Astrocyte of the cerebellum (primary cell): ENCODE data around the gene DCC.

Source experiments
- DNase-seq: peaks from one replicate; pipeline ENCODE4 v3.0.0-alpha.2; 2011; ENCODE audit warnings: low read depth
- H3K4me3 ChIP-seq: 2 replicates; pipeline ENCODE4 v1.5.1; 2011; ENCODE audit warnings: mild to moderate bottlenecking, low read depth, low read length, moderate library complexity
- in situ Hi-C: cut with HindIII; loops from 2 replicates; pipeline ENCODE4 v1.10.0; 2017; ENCODE audit warnings: low sequenced_read_pairs
- TF ChIP-seq, protein P1 (sequence below): IDR thresholded peaks from 2 replicates; pipeline ENCODE4 v1.5.1; 2012; ENCODE audit warnings: low read length, low read depth, moderate library complexity, mild to moderate bottlenecking; ENCODE audit errors: missing control alignments

Gene DCC

DNA sequence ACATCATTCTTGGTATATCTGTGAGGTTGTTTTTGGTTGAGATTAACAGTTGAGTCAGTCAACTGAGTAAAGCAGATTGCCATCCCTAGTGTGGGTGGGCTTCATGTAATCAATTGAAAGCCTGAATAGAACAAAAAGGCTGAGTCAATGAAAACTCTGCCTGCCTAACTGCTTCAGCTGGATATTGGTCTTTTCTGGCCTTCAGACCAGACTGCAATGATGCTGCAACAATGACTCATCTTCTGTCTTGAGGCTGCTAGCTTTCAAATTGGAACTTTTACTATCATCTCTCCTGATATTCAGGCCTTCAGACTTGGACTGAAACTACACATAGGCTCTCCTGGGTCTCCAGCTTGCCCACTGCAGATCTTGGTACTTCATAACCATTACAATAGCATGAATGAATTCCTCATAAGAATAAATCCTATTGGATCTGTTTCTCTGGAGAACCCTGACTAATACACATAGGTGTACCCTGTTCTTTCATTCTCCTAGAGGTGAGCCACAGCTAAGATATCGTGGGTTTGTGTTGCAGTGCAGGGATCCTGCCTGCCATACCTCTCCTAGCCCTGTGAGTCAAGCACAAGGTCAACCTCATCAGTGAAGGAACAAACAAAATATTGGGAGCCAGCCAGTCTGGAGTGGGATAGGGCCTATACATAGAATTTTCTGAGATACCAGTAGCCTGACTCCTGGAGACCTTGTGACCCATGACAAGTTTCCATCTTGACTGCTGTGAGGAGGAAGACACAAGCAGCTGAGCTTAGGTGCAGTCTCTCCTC lies 473.8 kb downstream of the DCC start:
- DNase-seq: no peak
- H3K4me3 ChIP-seq: no peak overlapping the region
- in situ Hi-C loops: no loop called here
- TF ChIP-seq, protein P1, sequence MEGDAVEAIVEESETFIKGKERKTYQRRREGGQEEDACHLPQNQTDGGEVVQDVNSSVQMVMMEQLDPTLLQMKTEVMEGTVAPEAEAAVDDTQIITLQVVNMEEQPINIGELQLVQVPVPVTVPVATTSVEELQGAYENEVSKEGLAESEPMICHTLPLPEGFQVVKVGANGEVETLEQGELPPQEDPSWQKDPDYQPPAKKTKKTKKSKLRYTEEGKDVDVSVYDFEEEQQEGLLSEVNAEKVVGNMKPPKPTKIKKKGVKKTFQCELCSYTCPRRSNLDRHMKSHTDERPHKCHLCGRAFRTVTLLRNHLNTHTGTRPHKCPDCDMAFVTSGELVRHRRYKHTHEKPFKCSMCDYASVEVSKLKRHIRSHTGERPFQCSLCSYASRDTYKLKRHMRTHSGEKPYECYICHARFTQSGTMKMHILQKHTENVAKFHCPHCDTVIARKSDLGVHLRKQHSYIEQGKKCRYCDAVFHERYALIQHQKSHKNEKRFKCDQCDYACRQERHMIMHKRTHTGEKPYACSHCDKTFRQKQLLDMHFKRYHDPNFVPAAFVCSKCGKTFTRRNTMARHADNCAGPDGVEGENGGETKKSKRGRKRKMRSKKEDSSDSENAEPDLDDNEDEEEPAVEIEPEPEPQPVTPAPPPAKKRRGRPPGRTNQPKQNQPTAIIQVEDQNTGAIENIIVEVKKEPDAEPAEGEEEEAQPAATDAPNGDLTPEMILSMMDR: no peak

DNA sequence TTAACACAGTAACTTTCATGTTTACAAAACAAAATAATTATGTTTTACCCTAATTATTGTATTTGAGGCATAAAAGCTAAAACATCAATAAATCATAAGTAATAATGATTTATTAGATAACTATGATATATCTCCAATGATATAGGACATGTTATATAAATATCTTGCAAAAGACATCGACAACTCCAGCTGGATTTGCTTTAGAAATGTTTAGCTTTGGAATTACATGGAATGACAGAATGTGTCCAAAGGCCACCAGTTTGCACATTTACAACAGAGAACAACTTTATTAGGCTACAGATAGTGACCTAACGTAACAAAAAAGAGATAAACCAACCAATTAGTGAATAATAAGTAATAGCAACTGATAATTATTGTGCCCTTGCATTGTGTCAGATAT lies 475.7 kb downstream of the DCC start:
- in situ Hi-C loops: no loop called here
- TF ChIP-seq, protein P1: no peak
- H3K4me3 ChIP-seq: no peak overlapping the region
- DNase-seq: no peak

DNA sequence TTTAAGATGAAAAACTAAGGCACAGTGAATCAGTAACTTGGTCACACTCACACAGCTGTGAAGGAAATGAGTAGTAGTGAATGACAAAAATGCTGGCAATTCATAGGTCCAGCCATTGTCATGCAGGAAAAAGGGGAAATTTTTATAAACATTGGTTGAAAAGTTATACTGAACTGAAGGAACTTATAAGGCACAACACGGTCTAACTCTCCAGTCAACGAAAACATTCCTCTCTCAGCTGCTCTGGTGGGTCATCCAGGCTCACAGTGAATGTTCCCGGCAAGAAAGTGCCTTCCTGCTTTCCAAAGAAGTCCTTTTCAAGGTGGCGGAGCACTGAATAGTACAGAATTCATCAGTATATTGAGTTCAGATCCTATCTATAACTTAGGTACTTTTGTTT lies 476.1 kb downstream of the DCC start:
- in situ Hi-C loops: no loop called here
- TF ChIP-seq, protein P1: no peak
- no peak for DNase-seq
- H3K4me3 ChIP-seq: no peak overlapping the region

DNA sequence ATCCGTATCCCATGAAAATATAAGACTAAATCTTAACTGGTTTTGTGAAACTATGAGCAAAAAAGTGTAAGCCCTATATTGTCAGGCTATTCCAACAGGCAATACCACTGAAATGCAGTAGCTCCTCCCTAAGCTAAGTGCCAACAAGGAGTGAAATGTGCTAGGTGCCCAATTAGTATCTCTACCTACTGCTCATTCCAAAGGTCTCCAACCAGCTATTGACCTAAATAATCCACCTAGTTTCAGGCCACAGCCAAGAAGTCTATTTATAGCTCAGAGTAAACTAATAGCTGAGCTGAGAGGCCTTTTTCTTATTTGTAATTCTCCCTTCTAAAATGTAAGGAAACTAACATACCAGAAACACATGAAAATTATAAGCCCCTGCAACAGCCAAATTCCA lies 482.2 kb downstream of the DCC start:
- in situ Hi-C loops: no loop called here
- no peak overlapping the region for H3K4me3 ChIP-seq
- DNase-seq: no peak
- TF ChIP-seq, protein P1: no peak

DNA sequence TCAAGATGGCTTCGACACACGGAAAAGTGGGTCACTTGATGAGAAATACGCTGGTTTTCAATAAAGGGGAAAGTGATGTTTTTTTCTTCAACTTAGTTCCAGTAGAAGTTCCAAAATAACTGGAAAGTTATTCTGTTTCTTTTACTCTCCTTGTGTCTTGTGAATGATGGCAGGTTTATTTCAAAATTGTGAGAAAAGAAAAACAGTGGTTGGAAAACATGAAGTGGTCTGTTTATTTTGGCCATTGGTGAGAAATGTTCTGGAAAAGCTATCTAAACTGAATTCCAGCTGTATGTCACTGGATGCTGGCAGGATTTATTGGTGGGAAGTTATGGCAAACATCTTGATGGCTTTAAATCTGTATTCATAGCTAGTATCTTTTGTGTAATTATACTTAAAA lies 484.1 kb downstream of the DCC start:
- in situ Hi-C loops: no loop called here
- DNase-seq: no peak
- no peak overlapping the region for H3K4me3 ChIP-seq
- TF ChIP-seq, protein P1: no peak

DNA sequence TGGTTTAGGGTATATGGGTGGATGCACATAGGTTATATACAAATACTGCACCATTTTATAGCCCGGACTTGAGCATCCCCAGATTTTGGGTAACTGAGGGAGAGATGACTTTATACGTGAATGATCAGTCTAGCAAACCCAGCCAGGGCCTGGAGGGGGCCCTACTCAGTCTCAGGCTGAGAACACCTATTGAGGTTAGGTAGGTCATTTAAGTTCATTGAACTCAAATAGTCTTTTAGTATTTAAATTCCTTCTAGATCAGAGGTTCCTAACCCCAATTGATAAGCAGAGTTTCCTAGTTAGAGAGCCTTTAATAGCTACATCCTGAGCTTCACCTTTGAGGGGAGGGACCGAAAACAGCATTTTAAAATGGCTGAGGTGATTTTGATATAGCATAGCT lies 487.0 kb downstream of the DCC start:
- TF ChIP-seq, protein P1: no peak
- no peak for DNase-seq
- H3K4me3 ChIP-seq: no peak overlapping the region
- in situ Hi-C loops: no loop called here
